Activated naive CD8-positive, alpha-beta T cell treated with anti-CD3 and anti-CD28 coated beads, Interleukin-2, amount 50 U/mL, for 24 hours (primary cell): ENCODE data around the gene KCNK7.
A peak's percentile ranks its signal among the peaks of the same experiment; 100 is the strongest.

Experiments
- ATAC-seq: fragments of 150-1000 bp; cut with Tn5 transposase; one replicate; pipeline ENCODE4 v1.10.0; 2021
- DNase-seq: peaks from one replicate; pipeline ENCODE4 v3.0.0; 2021
- H3K27ac Mint-ChIP-seq: one replicate; pipeline ENCODE4 v1.8.0; 2021; ENCODE audit warnings: mild to moderate bottlenecking, mixed read lengths
- H3K27me3 Mint-ChIP-seq: one replicate; pipeline ENCODE4 v1.8.0; 2021; ENCODE audit warnings: mixed read lengths
- H3K36me3 Mint-ChIP-seq: one replicate; pipeline ENCODE4 v1.8.0; 2021; ENCODE audit warnings: low read depth, mixed read lengths
- H3K4me1 Mint-ChIP-seq: one replicate; pipeline ENCODE4 v1.8.0; 2021; ENCODE audit warnings: mixed read lengths
- H3K4me3 Mint-ChIP-seq: one replicate; pipeline ENCODE4 v1.8.0; 2021; ENCODE audit warnings: mild to moderate bottlenecking, moderate library complexity, mixed read lengths
- H3K9me3 Mint-ChIP-seq: one replicate; pipeline ENCODE4 v1.8.0; 2021; ENCODE audit warnings: mixed read lengths

KCNK7 gene

DNA sequence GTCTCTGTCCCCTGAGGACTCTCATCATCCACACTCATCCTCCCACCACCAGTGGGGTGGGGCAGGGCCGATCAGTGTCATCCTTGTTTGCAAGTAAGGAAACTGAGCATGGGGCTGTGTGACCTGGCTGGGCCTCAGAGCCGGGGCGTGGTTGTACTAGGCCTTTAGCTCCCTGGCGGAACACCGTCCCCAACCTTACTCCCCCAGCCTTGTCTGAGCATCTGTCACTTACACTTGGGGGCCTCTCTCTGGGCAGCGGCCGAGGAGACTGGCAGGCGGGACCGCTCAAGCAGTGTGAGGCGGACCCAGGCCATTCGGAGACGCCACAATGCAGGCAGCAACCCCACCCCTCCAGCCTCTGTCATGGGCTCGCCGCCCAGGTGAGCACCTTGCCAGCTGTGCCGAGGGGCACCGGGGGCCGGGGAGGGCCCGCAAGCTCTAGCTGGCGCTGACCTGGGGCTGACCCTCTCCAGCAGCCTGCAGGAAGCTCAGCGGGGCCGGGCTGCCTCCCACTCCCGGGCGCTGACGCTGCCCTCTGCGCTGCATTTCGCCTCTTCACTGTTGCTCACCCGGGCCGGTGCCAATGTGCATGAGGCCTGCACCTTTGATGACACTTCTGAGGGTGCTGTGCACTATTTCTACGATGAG is 23.8 kb upstream of the KCNK7 start:
- Mint-ChIP-seq H3K27me3 (peaks cover 3% of the 10 kb centered on the region), H3K27ac (no peak overlapping the region), H3K4me1 (peaks cover 25% of the 10 kb centered on the region), H3K36me3 (peaks cover 33% of the 10 kb centered on the region), H3K9me3 (no peaks in the 10 kb centered on the region), H3K4me3 (no peak overlapping the region)
- ATAC-seq (no peak), DNase-seq (no peak)

DNA sequence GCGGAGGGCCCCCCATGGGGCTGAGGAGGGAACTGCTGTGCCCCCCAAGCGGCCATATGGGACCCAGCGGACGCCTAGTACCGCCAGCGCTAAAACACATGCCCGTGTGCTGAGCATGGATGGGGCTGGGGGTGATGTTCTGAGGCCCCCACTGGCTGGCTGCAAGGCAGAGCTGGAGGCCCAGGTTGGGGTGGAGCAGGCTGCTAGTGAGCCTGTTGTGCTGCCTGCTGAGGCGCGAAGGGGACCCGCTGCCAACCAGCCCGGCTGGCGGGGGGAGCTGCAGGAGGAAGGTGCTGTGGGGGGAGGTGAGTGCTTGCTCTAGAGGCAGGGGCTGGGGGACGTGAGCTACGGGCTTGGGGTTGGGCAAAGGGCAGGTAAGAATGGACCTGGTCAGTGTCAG is 23.2 kb upstream of the KCNK7 start:
- Mint-ChIP-seq H3K4me3 (no peak overlapping the region), H3K36me3 (peaks cover 34% of the 10 kb centered on the region), H3K27me3 (peaks cover 3% of the 10 kb centered on the region), H3K4me1 (peaks cover 25% of the 10 kb centered on the region), H3K27ac (no peak overlapping the region), H3K9me3 (no peaks in the 10 kb centered on the region)
- ATAC-seq: no peak
- DNase-seq: no peak

DNA sequence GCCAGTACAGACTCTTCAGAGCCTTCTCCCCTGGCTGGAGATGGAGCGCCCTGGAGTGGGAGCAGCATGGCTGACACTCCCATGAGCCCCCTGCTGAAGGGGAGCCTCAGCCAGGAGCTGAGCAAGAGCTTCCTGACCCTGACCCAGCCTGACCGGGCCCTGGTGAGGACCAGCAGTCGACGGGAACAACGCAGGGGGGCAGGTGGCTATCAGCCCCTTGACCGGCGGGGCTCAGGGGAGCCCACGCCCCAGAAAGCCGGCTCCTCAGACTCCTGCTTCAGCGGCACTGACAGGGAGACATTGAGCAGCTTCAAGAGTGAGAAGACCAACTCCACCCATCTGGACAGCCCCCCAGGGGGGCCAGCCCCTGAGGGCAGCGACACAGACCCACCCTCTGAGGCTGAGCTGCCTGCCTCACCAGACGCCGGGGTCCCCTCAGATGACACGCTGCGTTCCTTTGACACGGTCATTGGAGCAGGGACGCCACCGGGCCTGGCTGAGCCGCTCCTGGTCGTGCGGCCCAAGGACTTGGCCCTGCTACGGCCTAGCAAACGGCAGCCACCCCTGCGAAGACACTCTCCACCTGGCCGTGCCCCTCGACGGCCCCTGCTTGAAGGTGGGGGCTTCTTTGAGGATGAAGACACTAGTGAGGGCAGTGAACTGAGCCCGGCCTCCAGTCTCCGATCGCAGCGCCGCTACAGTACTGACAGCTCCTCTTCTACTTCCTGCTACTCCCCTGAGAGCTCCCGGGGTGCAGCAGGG is 22.6 kb upstream of the KCNK7 start:
- peaks cover 34% of the 10 kb centered on the region for H3K36me3 Mint-ChIP-seq
- peaks cover 26% of the 10 kb centered on the region for H3K4me1 Mint-ChIP-seq

DNA sequence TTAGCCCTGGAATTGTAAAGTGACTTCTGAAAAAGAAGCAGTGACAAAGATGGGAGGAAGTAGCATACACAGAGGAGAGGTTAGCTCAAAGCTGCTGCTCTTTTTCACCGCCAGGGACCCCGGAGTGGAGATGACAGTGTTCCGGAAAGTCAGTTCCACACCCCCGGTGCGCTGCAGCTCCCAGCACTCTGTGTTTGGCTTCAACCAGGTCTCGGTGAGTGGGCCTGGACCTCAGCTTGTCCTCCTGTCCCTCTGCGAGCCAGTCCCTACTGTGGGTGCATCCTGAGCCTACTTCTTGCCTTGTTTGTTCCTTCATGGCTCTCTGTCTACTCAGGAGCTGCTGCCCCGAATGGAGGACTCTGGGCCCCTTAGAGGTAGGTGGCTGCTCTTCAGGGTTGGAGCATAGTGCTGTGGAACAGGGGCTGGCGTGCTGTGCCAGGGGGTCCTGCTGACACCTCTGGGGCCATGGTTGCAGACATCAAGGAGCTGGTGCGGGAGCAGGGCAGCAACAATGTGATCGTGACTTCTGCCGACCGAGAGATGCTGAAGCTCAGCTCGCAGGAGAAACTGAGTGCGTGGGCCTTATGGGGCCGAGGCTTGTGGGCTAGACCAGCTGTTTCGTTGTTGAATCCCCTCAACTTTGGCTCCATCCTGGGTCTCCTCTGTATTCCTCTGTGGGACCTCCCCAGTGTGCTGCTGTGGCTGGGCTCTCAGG is 21.7 kb upstream of the KCNK7 start:
- ATAC-seq (no peak), DNase-seq (no peak)
- peaks cover 35% of the 10 kb centered on the region for H3K4me1 Mint-ChIP-seq
- peaks cover 31% of the 10 kb centered on the region for H3K36me3 Mint-ChIP-seq
- H3K9me3 Mint-ChIP-seq: no peaks in the 10 kb centered on the region
- H3K27me3 Mint-ChIP-seq: peaks cover 3% of the 10 kb centered on the region
- H3K4me3 Mint-ChIP-seq: peak overlapping the region; percentile 98
- H3K27ac Mint-ChIP-seq: peak overlapping the region; percentile 94

More for the DNA sequence above, 22.6 kb upstream of the KCNK7 start:
- Mint-ChIP-seq H3K27ac (no peak overlapping the region), H3K9me3 (no peaks in the 10 kb centered on the region), H3K27me3 (peaks cover 3% of the 10 kb centered on the region), H3K4me3 (peak overlapping the region; percentile 98)
- no peak for ATAC-seq
- DNase-seq: no peak

DNA sequence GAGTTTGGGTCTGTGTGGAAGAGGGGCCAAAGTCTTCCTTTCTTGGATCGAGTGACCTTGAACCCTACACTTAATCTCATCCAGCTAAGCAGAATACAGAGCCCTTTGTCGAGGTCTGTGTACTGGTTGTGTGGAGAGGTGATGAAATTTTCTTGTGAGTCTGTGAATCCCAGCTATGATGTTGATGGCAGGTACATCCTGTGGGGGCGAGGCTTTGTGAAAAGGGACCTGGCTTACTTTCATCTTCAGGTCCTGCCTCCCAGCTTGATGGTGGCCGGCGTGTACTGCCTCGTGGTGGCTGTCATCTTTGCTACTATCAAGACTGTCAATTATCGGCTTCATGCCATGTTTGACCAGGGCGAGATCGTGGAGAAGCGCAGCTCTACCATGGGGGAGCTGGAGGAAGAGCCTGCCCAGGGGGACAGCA is 21.0 kb upstream of the KCNK7 start:
- Mint-ChIP-seq H3K27ac (peak overlapping the region; percentile 94), H3K4me3 (peak overlapping the region; percentile 98), H3K4me1 (peaks cover 38% of the 10 kb centered on the region), H3K36me3 (peaks cover 31% of the 10 kb centered on the region), H3K27me3 (peaks cover 3% of the 10 kb centered on the region), H3K9me3 (no peaks in the 10 kb centered on the region)
- peak; percentile 27 for DNase-seq
- ATAC-seq: no peak

DNA sequence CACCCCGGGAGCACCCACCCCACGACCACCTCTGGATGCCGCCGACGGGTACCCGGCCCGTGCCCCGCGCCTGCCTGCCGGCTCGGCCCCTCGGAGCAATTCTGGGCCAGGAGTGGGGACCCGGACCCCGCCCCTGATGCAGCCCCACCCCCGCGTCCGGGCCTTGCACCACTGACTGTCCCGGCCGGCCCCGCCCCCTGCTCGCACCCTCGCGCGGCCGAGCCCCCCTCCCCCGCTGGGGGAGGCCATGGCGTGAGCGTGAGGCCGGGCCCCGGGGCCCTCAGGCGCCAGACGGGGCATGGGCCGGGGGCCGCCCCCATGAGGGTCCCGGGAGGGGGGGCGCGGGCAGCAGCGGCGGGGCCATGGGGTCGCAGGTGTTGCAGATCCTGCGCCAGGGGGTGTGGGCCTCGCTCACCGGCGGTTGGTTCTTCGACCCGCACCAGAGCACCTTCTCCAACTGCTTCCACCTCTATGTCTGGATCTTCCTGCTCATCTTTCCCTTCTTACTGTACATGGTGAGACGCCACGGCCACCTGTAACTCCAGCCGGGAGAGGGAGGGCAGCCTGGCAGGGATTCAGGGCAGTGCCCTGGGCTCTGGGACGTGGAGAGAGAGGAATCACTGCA is 20.5 kb upstream of the KCNK7 start:
- H3K27me3 Mint-ChIP-seq: peaks cover 3% of the 10 kb centered on the region
- peaks cover 41% of the 10 kb centered on the region for H3K4me1 Mint-ChIP-seq
- peak overlapping the region; percentile 98 for H3K27ac Mint-ChIP-seq
- H3K9me3 Mint-ChIP-seq: no peaks in the 10 kb centered on the region
- DNase-seq: peak; percentile 65
- ATAC-seq: no peak
- H3K36me3 Mint-ChIP-seq: peaks cover 30% of the 10 kb centered on the region
- peak overlapping the region; percentile 98 for H3K4me3 Mint-ChIP-seq

DNA sequence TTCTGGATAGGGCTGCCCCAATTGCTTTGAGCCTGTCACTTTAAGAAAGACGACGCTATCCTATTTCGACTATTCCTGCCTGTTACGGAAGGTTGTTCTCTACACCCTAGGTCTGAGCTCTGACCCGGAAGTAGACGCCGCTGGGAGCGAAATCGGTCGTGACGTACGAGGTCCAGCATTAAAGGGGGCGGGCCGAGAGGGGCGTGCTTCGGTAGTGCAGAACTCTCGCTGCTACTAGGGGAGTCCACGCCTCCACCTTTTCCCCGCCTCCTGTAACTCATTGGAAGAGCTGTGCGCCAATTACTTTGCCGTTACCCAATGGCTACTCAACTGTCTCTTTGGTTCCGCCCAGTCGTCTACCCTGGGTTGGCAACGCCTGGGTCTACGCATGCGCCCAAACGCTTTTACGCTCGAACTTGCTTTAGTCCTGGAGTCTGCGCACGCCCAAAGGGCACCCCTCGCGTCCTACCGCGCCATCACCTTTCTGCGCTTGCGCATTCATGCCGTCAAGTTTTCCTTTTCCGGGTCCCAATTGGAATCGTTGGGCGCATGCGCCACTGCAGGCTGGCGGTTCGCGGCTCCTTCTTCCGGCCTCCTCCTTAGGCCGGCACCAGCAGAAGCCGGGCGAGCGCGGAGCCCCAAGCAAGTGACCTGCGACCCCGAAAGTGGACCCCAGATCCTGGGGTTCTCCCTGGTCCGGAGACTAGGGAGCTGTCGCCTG is 19.8 kb upstream of the KCNK7 start, which contains the start of gene PCNX3:
Gene PCNX3, plus strand, starts transcription at position 548 of the 721 bp plus-strand sequence. CDS start 536 bp downstream, outside the sequence.
- DNase-seq: peak; percentile 100
- Mint-ChIP-seq H3K36me3 (peaks cover 30% of the 10 kb centered on the region), H3K27me3 (peaks cover 3% of the 10 kb centered on the region), H3K27ac (peak within 1 kb of the TSS; percentile 98), H3K4me1 (peaks cover 48% of the 10 kb centered on the region), H3K9me3 (no peaks in the 10 kb centered on the region), H3K4me3 (peak within 1 kb of the TSS; percentile 98)
- peak; percentile 89 for ATAC-seq

DNA sequence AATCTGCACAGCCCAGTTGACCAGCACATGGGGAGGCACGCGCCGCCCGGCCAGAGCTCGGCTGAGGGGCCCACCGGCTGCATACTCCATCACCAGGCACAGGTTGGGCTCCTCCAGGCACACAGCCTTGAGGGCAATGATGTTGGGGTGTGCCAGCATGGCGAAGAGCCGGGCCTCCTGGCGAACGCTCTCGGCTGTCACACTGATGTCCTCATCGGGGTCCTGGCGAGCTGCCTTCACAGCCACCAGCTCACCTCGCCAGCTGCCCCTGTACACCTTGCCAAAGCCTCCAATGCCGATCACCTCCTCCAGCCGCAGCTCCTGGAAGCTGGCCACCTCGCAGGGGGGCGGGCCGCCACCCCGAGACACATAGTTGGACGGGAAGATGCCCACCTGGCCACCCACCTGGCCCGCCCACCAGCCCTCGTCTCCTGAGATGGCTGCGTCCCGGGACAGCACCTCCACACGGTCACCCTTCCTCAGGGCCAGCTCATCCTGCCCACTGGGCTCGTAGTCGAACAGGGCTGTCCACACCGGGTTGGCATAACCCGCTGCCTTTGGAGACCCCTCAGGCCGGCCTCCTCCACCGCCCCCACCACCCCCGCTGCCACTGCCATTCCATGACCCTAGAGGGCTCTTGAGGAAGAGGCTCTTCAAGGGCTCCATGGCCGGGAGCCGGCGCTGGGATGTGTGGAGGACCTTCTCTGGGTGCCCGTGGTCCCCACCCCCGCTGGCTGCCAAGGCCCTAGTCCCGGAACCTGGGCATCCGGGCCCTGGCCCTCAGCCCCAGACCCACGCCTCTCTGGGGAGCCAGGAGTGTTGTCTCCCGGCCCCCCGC is 17.7 kb upstream of the KCNK7 start:
- peaks cover 3% of the 10 kb centered on the region for H3K27me3 Mint-ChIP-seq
- peak; percentile 27 for DNase-seq
- peaks cover 29% of the 10 kb centered on the region for H3K36me3 Mint-ChIP-seq
- peaks cover 58% of the 10 kb centered on the region for H3K4me1 Mint-ChIP-seq
- H3K9me3 Mint-ChIP-seq: no peaks in the 10 kb centered on the region
- H3K4me3 Mint-ChIP-seq: peak overlapping the region; percentile 95
- no peak for ATAC-seq
- H3K27ac Mint-ChIP-seq: peak overlapping the region; percentile 86

DNA sequence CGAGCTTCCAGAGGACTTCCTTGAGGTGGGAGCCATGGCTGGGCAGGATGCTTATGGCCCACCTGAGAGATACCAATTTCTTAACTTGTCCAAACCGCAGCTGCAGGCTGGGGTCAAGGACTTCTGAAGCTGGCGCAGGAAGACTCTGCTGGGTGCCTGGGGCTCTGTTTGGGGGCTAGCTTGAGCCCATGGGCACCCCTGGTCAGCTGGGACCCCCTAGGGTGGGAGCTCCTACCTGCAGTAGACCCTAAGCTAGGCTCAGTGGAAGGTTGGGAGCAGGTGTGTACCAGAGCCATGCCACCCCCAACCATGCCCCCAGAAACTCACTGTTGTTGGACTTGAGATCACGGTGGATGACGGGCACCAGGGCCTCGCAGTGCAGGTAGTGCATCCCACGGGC is 17.1 kb upstream of the KCNK7 start:
- Mint-ChIP-seq H3K36me3 (peaks cover 27% of the 10 kb centered on the region), H3K27me3 (peaks cover 3% of the 10 kb centered on the region), H3K27ac (peak overlapping the region; percentile 86), H3K9me3 (no peaks in the 10 kb centered on the region), H3K4me3 (peak overlapping the region; percentile 95), H3K4me1 (peaks cover 57% of the 10 kb centered on the region)
- ATAC-seq (no peak), DNase-seq (no peak)

DNA sequence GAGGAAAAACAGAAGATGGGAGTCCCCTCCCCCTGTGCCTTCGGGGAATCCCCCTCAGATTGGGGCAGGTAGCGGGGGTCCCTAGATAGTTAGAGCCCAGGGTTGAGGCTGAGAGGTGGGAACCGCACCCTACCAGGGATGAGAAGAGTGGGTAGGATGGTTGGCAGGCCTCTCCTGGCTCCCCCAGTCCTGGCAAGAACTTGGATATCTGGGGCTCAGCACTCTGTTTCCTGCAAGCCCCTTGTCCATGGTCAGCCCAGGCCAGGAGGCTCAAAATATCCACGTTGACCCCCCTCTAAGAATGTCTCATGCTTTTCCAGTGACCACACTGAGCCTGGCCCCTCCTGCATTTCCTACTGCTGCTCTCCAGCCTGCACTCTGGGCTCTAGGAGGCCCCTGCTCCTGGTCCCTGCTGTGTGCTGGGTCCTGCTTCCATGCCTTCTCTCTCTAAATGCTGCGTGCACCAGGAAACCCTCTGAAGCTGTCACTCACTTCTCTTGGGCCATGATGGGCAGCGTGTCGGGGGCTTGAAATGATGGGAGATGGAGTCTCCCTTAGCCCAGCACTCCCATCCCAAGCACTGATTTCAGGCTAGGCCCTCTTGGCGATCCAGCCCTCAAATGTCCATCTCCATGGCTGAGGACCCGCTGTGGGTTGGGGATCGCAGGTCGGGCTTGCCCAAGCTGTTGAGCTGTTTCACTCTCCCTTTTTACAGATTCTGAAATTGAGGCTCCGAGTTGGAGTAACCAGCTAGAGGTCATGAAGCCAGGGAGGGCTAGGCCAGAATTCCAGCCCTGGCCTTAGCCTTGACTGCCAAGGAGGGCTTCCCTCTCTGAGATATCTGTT is 16.4 kb upstream of the KCNK7 start:
- Mint-ChIP-seq H3K36me3 (peaks cover 24% of the 10 kb centered on the region), H3K27ac (peak overlapping the region; percentile 86), H3K4me1 (peaks cover 50% of the 10 kb centered on the region), H3K9me3 (no peaks in the 10 kb centered on the region), H3K27me3 (peaks cover 3% of the 10 kb centered on the region), H3K4me3 (peak overlapping the region; percentile 95)
- no peak for ATAC-seq
- DNase-seq: no peak

DNA sequence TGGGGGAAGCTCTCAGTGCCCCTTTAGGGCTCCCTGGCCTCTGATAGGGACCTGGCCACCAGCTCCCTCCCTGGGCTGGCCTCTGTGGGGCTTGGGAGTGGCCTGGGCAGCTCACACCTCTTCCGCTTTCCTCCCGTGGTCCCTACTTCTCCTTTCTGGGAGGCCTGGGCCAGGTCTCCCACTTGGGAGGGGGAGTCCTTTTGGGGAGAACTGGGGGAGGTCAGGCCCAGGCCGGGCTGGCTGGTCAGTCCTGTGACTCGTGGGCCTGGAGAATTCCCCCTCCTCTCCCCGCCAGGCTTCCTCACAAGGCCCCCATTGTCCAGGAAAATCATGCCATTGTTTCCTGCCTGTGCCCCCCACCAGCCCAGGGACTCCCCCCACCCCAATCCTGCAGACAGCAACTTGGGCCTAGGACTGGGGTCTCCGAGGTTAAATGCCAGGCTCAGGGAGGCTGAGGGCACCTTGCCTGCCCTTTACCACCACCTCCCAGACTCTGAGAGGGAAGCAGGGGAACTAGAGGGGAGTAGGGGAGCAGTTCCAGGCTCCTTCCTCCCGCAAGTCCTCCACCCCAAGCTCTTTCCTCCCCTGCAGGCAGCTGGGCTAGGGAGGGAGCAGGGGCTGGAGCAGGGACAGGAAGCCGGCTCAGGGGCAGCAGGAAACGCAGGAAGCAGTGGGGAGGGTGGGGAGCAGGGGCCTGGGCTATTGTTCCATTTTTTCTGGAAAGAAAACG is 15.6 kb upstream of the KCNK7 start:
- H3K4me1 Mint-ChIP-seq: peaks cover 42% of the 10 kb centered on the region
- H3K4me3 Mint-ChIP-seq: peak overlapping the region; percentile 17
- H3K9me3 Mint-ChIP-seq: no peaks in the 10 kb centered on the region
- peak overlapping the region; percentile 41 for H3K27ac Mint-ChIP-seq
- no peak for ATAC-seq
- H3K36me3 Mint-ChIP-seq: peaks cover 22% of the 10 kb centered on the region
- DNase-seq: no peak
- peaks cover 3% of the 10 kb centered on the region for H3K27me3 Mint-ChIP-seq

DNA sequence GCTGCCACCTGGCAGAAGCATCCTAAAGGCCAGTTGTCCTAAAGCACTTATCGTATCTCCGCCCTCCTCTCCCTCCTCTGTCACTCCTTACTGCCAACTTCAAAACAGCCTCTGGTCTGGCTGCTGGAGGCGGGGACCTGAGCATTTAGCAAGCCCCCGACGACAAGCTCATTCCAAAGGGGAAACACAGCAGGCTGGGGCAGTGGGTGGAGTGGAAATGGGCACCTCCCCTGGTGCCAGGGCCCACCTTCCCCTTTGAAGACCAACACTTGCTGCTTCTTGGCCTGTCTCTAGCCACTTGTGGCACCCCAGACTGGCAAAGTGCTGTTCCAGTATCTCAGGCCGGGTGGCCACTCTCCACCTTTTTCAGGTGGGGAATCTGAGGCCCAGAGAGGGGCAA is 14.8 kb upstream of the KCNK7 start:
- Mint-ChIP-seq H3K36me3 (peaks cover 22% of the 10 kb centered on the region), H3K27ac (peak overlapping the region; percentile 41), H3K4me3 (no peak overlapping the region), H3K4me1 (peaks cover 40% of the 10 kb centered on the region), H3K9me3 (no peaks in the 10 kb centered on the region), H3K27me3 (peaks cover under 1% of the 10 kb centered on the region)
- ATAC-seq: no peak
- DNase-seq: no peak
